Activated CD8-positive, alpha-beta T cell treated with anti-CD3 and anti-CD28 coated beads for 36 hours (primary cell): Measurements from ENCODE around the gene LTF. TPM values are rescaled to one million over a fixed set of nuclear protein-coding genes. Genes with fewer than 3 reads are reported as not detected.
"Not testable (repeated sequence)": the region's sequence is repeated elsewhere in the genome, so short reads cannot be mapped to it uniquely, and the experiment has no call there.

Experiments
- ATAC-seq: fragments of 200-7000 bp; cut with Tn5 transposase; one replicate; pipeline ENCODE4 v1.10.0; 2021; ENCODE audit warnings: mild to moderate bottlenecking, moderate library complexity
- CTCF ChIA-PET: fragments of 350-600 bp; sonication (Branson Sonifier 250); formaldehyde crosslinking; loops from one replicate; lab custom pipeline; 2021; ENCODE audit warnings: antibody characterized with exemption; lab: Charles Lee
- POLR2A ChIA-PET: fragments of 350-600 bp; sonication (Branson Sonifier 250); formaldehyde crosslinking; loops from one replicate; lab custom pipeline; 2021; ENCODE audit warnings: antibody characterized with exemption; lab: Charles Lee
- DNase-seq: peaks from one replicate; pipeline ENCODE4 v3.0.0-alpha.2; 2020
- H3K27ac Mint-ChIP-seq: one replicate; pipeline ENCODE4 v1.8.0; 2021; ENCODE audit warnings: mild to moderate bottlenecking, mixed read lengths
- H3K27me3 Mint-ChIP-seq: one replicate; pipeline ENCODE4 v1.8.0; 2021; ENCODE audit warnings: mixed read lengths
- H3K36me3 Mint-ChIP-seq: one replicate; pipeline ENCODE4 v1.8.0; 2021; ENCODE audit warnings: low read depth, mixed read lengths
- H3K4me1 Mint-ChIP-seq: one replicate; pipeline ENCODE4 v1.8.0; 2021; ENCODE audit warnings: low read depth, mixed read lengths
- H3K4me3 Mint-ChIP-seq: one replicate; pipeline ENCODE4 v1.8.0; 2021; ENCODE audit warnings: mild to moderate bottlenecking, moderate library complexity, mixed read lengths
- H3K9me3 Mint-ChIP-seq: one replicate; pipeline ENCODE4 v1.8.0; 2021; ENCODE audit warnings: mixed read lengths
- intact Hi-C: fragments of 100-400 bp; cut with micrococcal nuclease; formaldehyde crosslinking; loops from one replicate; pipeline ENCODE4 v1.10.0; 2022
- total RNA-seq, 2 experiments: library from RNA; stranded (reverse); gene quantifications; one replicate each; pipeline ENCODE4 v1.2.3, GENCODE V29; 2021
- TF ChIP-seq, protein P1 (sequence below): fragments of 200-600 bp; IDR thresholded peaks from one replicate; pipeline ENCODE4 v1.8.0; 2022; ENCODE audit warnings: antibody characterized with exemption, mild to moderate bottlenecking

LTF gene
- total RNA-seq, 2 experiments from 2014 or later = not detected

DNA sequence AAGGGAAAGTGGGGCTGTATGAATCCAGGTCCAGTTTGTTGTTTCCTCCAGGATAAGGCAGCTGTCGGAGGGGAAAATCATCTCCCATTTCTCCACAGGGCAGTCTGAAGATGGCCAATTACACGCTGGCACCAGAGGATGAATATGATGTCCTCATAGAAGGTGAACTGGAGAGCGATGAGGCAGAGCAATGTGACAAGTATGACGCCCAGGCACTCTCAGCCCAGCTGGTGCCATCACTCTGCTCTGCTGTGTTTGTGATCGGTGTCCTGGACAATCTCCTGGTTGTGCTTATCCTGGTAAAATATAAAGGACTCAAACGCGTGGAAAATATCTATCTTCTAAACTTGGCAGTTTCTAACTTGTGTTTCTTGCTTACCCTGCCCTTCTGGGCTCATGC is 56.7 kb downstream of the LTF start:
- Mint-ChIP-seq H3K36me3 (no peaks in the 10 kb centered on the region), H3K4me3 (peak overlapping the region; percentile 82), H3K27me3 (no peaks in the 10 kb centered on the region), H3K4me1 (peaks cover 36% of the 10 kb centered on the region), H3K27ac (peak overlapping the region; percentile 39), H3K9me3 (no peaks in the 10 kb centered on the region)
- ChIA-PET CTCF (interaction anchor here (0.8 to 2.5 kb wide), 10 partner anchors 9 to 330 kb away, joined by 3 to 9 read pairs (median 4); partner anchors contain the start of gene CCR5), POLR2A (interaction anchor here (0.9 kb wide), 2 partner anchors 108 to 132 kb away, joined by 3 read pairs; no protein-coding TSS in a partner anchor)
- DNase-seq (no peak), ATAC-seq (no peak)
- TF ChIP-seq, protein P1, sequence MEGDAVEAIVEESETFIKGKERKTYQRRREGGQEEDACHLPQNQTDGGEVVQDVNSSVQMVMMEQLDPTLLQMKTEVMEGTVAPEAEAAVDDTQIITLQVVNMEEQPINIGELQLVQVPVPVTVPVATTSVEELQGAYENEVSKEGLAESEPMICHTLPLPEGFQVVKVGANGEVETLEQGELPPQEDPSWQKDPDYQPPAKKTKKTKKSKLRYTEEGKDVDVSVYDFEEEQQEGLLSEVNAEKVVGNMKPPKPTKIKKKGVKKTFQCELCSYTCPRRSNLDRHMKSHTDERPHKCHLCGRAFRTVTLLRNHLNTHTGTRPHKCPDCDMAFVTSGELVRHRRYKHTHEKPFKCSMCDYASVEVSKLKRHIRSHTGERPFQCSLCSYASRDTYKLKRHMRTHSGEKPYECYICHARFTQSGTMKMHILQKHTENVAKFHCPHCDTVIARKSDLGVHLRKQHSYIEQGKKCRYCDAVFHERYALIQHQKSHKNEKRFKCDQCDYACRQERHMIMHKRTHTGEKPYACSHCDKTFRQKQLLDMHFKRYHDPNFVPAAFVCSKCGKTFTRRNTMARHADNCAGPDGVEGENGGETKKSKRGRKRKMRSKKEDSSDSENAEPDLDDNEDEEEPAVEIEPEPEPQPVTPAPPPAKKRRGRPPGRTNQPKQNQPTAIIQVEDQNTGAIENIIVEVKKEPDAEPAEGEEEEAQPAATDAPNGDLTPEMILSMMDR = no peak
- intact Hi-C loops = no loop called here

DNA sequence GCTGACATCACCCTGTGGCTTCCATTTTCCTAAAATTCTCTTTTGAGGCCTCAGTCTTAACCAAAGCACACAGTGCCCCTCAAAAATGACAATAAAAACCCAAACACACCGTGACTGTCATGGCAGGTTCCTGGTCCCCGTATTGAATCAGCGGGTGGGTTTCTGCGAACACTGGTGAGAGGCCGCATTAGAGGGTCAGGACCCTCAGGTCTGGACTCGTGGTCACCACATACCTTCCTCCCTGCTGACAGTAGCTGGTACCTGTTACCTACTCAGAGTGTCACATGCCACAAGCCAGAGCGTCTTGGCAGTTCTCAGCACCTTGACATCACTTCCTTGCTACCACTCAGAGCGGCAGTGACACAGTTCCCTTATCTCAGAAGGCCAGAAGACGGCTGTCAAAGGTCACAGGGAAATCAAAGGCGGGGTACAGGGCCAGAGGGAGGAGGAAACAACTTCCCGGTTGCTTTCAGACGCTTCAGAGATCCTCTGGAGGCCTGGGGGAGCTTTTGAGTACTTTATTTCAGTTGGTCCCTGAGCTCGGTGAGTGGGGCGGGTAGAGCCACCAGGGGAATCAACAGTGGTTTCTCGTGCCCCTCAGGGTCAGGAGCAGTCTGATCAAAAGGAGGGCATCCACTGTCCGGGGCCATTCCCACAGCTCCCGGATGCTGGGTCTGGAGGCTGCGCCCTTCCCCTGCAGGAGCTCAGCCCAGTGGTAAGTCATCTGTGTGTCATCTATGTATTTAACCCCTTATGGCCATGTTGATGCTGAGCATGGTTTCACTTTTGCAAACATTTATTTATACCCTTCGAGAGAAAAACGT is 57.7 kb downstream of the LTF start, which contains the start of the genes CCR5AS and CCRL2:
CCR5AS (minus strand) TSS at position 279 of the 824 bp plus-strand sequence.
CCRL2 (plus strand) TSS at position 472 of the 824 bp plus-strand sequence. CDS start 821 bp downstream, outside the sequence.
- Mint-ChIP-seq H3K9me3 (no peaks in the 10 kb centered on the region), H3K27me3 (no peaks in the 10 kb centered on the region), H3K27ac (peak within 1 kb of the TSS; percentile 89), H3K4me3 (peak within 1 kb of the TSS; percentile 82), H3K36me3 (no peaks in the 10 kb centered on the region), H3K4me1 (peaks cover 36% of the 10 kb centered on the region)
- TF ChIP-seq, protein P1 = peak; percentile 9
- intact Hi-C loops = no loop called here
- ChIA-PET CTCF (interaction anchor here (0.8 to 2.5 kb wide), 12 partner anchors 8 to 329 kb away, joined by 3 to 9 read pairs (median 4); partner anchors contain the start of gene CCR5), POLR2A (interaction anchor here (0.9 to 1.7 kb wide), 8 partner anchors 10 to 191 kb away, joined by 3 to 7 read pairs (median 3); partner anchors contain the start of gene CCR2)
- DNase-seq = peak; percentile 74
- peak; percentile 89 for ATAC-seq

DNA sequence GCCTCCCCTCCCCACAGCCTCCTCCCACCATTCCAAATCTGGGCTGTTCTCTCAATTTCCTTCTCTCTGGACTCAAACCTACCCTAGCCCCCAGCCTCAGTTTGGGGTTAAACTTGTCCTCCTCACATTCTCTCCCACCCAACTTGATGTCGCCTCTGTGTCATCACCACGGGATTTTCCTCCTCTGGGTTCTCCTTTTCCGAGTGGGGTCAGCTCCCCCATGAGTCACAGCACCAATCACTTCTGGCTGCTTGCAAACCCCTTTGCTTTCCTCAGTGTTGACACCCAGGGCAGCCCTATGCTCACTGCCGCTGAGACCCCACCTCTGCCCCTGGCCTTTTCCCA is 58.3 kb downstream of the LTF start:
- Mint-ChIP-seq H3K4me3 (peak overlapping the region; percentile 82), H3K36me3 (no peaks in the 10 kb centered on the region), H3K27me3 (no peaks in the 10 kb centered on the region), H3K4me1 (peaks cover 36% of the 10 kb centered on the region), H3K9me3 (no peaks in the 10 kb centered on the region), H3K27ac (peak overlapping the region; percentile 89)
- TF ChIP-seq, protein P1 = no peak
- DNase-seq (no peak), ATAC-seq (no peak)
- intact Hi-C loops = no loop called here
- CTCF ChIA-PET = interaction anchor here (1.0 to 2.5 kb wide), 4 partner anchors 11 to 36 kb away, joined by 3 to 6 read pairs (median 4); partner anchors contain the start of gene CCR5
- POLR2A ChIA-PET = interaction anchor here (1.2 to 1.7 kb wide), 5 partner anchors 11 to 191 kb away, joined by 3 to 7 read pairs (median 3); no protein-coding TSS in a partner anchor

DNA sequence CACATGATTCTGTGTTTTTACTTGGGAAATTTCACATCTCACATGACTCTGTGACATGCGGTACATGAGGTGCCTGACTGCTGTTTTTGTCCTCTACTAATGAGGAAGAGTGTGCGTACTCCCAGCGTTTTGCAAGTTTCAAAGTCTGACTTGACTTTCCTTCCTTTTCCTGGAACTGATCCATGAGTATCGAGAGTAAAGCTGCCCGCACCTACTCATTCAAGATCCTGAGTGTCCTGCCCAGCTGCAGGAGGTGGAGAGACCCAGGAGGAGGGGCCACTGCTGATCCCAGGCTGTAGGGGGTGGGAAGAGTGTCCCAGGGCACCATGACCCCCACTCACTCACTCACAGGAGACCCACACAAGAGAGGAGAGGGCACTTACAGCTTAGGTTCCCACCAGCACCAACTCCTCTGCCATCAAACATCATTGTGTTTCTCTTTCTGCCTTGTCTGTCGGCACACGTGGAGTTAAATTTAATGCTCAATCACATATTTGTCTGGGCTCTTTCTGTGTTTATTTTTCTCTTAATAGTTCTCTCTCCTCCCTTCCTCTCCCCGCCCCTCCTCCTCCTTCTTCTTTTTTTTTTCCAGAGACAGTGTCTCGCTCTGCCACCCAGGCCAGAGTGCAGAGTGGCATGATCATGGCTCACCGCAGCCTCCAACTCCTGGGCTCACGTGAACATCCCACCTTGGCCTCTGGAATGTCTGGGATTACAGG is 59.2 kb downstream of the LTF start:
- CTCF ChIA-PET = interaction anchor here (1.0 to 2.5 kb wide), 4 partner anchors 12 to 326 kb away, joined by 3 to 6 read pairs (median 4); partner anchors contain the start of gene CCR5
- Mint-ChIP-seq H3K36me3 (no peaks in the 10 kb centered on the region), H3K4me1 (peaks cover 36% of the 10 kb centered on the region), H3K9me3 (no peaks in the 10 kb centered on the region), H3K4me3 (no peak overlapping the region), H3K27ac (no peak overlapping the region), H3K27me3 (no peaks in the 10 kb centered on the region)
- DNase-seq (no peak), ATAC-seq (no peak)
- TF ChIP-seq, protein P1 = no peak
- POLR2A ChIA-PET = no interaction called here
- intact Hi-C loops = no loop called here

DNA sequence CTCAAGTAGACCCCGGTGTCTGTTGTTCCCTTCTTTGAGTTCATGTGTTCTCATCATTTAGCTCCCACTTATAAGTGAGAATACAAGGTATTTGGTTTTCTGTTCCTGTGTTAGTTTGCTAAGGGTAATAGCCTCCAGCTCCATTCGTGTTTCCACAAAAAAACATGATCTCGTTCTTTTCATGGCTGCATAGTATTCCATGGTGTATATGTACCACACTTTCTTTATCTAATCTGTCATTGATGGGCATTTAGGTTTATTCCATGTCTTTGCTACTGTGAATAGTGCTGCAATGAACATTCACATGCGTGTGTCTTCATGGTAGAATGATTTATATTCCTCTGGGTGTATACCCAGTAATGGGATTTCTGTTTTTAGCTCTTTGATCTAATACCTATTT is 61.8 kb downstream of the LTF start:
- CTCF ChIA-PET = interaction anchor here (1.1 to 3.0 kb wide), 2 partner anchors 18 to 25 kb away, joined by 3 to 10 read pairs; no protein-coding TSS in a partner anchor

More for the DNA sequence above, 61.8 kb downstream of the LTF start:
- H3K4me3 Mint-ChIP-seq, H3K36me3 Mint-ChIP-seq, H3K9me3 Mint-ChIP-seq, intact Hi-C loops, DNase-seq, H3K27me3 Mint-ChIP-seq, H3K27ac Mint-ChIP-seq, ATAC-seq: not testable (repeated sequence)
- POLR2A ChIA-PET = interaction anchor here (0.6 kb wide), 1 partner anchor 116 kb away, joined by 3 read pairs; no protein-coding TSS in a partner anchor
- H3K4me1 Mint-ChIP-seq = peaks cover 13% of the 10 kb centered on the region
